ES-I3 (cell line): Measurements from ENCODE around the gene PHF21A.

Experiments used
- H3K36me3 ChIP-seq: 2 replicates; pipeline ENCODE4 v1.6.1; 2013; ENCODE audit warnings: mild to moderate bottlenecking, low read length, control low read depth, moderate library complexity; ENCODE audit not compliant: insufficient read depth
- H3K4me1 ChIP-seq: 2 replicates; pipeline ENCODE4 v1.6.1; 2013; ENCODE audit warnings: mild to moderate bottlenecking, control low read depth, low read length; ENCODE audit not compliant: insufficient read depth
- H3K9ac ChIP-seq: 2 replicates; pipeline ENCODE4 v1.6.1; 2013; ENCODE audit warnings: low read depth, mild to moderate bottlenecking, low read length, moderate library complexity
- H3K9me3 ChIP-seq: 2 replicates; pipeline ENCODE4 v1.6.1; 2013; ENCODE audit warnings: mild to moderate bottlenecking, low read length, moderate library complexity; ENCODE audit not compliant: control insufficient read depth, insufficient read depth

Gene PHF21A

GRCh38 chr11:45884596-45885185, 236.6 kb downstream of the PHF21A start:
- Histone ChIP-seq H3K4me1 (no peaks in the 10 kb centered on the region), H3K36me3 (no peaks in the 10 kb centered on the region; the same call in 1 of the 2 replicates), H3K9ac (no peak overlapping the region), H3K9me3 (no peaks in the 10 kb centered on the region)
